Adipose tissue (tissue), 3 donors: Measurements from ENCODE around the gene ARL11. TPM values are rescaled to one million over a fixed set of nuclear protein-coding genes. Genes with fewer than 3 reads are reported as not detected.

Experiments
- H3K27ac ChIP-seq: one replicate; pipeline ENCODE4 v1.5.1; 2013; ENCODE audit warnings: low read depth, low read length
- WGBS, 3 donors: extraction: QIAGEN DNeasy Blood & Tissue Kit; methylation state at CpG; one replicate each; pipeline ENCODE4 v1.1.7; 2013; 5-methylcytosine and 5-hydroxymethylcytosine counted together
- polyA plus RNA-seq, 3 donors: library from polyadenylated mRNA; stranded (reverse); fragments of 200-250 nt; gene quantifications; one replicate each; pipeline ENCODE4 v1.2.3, GENCODE V29; 2013
- donor health status: healthy with polysubstance abuse.
- donor health status: Bipolar disorder and iron deficiency.
- donor health status: healthy.

ARL11 gene
- polyA plus RNA-seq, 3 donors = 0.18 to 4.2 (median 0.80) TPM

DNA sequence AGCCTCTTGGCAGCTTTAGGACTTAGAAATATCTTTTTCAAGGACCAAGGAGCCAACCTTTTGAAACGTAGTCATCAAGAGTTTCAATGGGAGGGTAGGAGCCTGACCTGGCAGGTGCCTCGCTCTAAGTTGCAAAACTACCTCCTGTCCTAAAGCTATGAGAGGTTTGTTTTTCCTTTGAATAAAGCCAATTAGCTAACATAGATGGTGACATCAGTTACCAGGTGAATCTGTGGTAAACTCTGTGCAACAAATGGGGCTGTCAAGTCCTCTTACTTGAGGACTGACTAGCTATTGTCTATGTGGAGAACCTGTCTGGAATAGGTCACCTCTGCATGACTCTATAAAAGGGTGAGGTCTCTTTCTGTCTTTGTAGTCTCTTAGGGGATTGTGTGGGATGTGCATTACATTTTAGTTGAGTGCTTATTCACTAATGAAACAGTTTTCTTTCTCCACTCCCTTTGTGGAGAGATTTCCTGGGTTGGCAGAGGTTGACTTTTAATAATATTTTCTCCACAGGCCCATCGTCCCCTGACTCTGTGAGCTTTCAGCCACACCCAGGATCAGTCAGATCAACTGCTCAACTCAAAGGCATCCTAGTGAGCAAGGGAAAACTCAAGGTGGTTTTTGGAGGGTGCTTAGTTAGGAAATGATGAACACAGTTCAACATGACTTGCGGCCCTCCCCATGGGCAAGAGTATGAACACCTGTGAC lies 9.9 kb downstream of the ARL11 start:
- WGBS, 3 donors = 70 to 92% (median 73%) methylated on average over 4 of the region's 4 CpGs
- H3K27ac ChIP-seq = no peak overlapping the region

DNA sequence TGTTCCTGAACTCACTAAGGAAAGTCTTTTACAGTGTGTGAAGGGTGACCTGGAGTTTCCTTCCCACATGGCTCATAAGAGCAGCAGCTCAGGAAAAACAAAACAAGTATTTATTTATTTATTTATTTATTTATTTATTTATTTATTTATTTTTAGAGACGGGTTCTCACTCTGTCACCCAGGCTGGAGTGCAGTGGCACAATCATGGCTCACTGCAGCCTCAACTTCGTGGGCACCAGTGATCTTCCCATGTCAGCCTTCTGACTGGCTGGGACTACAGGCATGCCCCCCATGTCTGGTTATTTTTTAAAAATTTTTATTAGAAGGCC lies 10.4 kb downstream of the ARL11 start:
- WGBS, 3 donors = 90 to 94% (median 93%) methylated on average over 2 of the region's 2 CpGs
- H3K27ac ChIP-seq = no peak overlapping the region

DNA sequence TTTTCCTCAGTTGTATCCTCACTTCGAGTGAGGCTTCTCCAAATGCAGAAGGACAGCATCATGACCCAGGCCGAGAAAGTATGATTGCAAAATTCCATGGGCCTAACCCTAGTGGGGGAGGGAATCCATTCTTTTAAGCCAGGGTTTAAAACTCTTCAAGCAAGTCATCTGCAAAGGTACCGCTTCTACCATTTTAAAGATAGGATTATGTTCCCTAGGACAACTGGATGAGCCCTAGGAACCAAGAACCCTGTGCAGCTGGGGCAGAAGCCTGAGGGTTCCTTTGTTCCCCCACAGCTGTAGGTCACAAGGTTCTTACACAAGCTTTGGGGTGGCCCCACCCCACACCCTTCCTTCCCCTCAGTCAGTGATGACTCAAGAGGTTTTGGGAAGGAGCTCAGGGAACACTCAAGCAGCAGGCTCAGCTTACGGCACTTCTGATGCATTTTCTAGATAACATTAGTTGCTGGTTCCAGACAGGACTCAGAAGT lies 13.5 kb downstream of the ARL11 start:
- no peak overlapping the region for H3K27ac ChIP-seq
- 54 to 80% (median 62%) methylated on average over 4 of the region's 4 CpGs for WGBS, 3 donors

DNA sequence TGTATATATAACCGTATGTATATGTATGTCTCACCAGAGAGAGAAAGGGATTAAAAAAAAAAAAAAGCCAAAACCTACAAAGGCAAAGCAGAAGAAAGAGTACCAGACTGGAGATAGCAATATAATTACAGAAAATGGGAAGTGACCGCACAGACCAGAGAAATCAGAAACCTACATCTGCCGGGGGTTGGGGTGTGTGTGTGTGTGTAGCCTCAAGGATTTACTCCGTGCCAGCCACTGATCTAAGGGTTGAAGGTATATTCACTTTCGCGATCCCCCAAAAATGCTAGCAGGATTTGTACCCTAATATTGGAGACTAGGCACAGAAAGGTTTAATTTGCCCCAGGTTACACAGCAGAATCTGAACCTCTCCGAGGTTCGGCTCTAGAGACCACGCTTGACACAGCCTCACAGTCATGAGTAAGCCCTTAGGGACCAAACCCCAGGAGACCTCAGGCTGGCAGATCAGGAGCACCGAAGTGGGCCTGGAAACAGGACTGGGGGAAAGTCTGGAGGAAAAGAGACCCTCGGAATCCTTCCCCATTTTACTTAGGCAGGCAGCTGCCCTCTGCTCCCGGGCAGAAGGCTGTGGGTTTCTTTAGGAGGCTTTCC lies 14.8 kb downstream of the ARL11 start:
- 55 to 84% (median 67%) methylated on average over 12 of the region's 12 CpGs for WGBS, 3 donors
- no peak overlapping the region for H3K27ac ChIP-seq

DNA sequence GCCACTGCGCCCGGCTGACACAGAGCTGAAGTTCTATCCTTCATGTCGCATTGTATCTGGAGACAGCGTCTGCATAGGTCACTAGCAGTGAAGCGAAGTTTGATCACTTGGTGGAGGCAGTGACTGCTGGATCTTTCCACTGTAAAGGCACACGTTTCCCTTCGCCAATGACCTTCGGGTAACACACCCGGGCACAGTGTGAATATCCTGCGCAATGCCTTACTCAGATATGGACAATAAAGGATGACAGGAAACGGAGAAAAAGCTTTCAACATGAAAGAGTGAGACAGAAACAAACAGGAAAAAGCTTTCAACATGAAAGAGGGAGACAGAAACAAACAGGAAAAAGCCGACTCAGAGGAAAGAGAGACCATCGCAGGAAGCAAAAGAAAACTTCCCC lies 17.1 kb downstream of the ARL11 start:
- WGBS, 3 donors = 58 to 81% (median 61%) methylated on average over 13 of the region's 13 CpGs

DNA sequence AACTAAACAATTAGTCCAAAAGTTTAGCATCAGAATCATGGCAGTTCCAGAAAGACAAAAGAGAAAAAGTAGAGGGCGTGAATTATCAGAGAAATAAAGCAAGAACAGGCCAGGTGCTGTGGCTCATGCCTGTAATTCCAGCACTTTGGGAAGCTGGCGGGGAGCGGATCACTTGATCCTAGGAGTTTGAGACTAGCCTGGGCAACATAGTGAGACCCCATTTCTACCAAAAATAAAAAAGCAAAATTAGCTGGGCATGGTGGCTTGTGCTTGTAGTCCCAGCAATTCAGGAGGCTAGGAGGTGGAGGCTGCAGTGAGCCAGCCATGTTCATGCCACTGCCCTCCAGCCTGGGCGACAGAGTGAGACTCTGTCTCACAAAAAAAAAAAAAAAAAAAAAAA lies 18.4 kb downstream of the ARL11 start:
- 89 to 99% (median 95%) methylated on average over 4 of the region's 4 CpGs for WGBS, 3 donors
- H3K27ac ChIP-seq = no peak overlapping the region

More for the DNA sequence above, 17.1 kb downstream of the ARL11 start:
- no peak overlapping the region for H3K27ac ChIP-seq

DNA sequence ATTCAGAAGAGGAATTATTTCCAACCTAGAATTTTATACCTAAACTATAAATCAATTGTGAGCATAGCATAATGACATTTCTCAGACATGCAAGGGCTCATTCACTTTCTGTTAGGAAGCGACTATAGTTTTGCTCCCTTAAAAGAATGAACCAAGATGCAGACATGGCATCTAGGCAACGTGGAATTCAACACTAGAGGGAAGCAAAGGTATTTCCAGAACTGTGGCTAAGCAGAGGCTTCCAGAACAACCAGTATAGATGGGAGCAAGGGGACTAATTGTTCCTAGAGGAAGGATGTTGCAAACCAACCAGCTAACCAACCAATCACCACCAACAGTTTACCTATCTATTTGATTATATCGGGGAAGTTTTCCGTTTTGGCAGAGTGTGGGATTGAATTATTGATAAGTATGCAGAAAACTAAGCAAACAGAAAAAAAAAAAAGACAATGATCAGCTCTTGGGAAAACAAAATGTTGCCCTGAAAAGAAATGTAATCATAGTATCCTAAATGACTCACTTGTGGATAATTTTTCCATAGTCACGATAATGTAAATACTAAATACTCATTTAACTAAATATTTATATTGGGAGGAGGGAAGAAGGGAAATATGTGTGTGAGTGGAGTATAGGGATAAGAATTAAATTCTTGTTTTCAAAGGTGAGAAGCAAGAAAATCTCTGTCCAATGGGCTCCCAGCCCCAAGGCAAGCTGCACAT lies 21.1 kb downstream of the ARL11 start:
- WGBS, 3 donors = 43 to 61% (median 61%) methylated on average over 5 of the region's 5 CpGs
- no peak overlapping the region for H3K27ac ChIP-seq

DNA sequence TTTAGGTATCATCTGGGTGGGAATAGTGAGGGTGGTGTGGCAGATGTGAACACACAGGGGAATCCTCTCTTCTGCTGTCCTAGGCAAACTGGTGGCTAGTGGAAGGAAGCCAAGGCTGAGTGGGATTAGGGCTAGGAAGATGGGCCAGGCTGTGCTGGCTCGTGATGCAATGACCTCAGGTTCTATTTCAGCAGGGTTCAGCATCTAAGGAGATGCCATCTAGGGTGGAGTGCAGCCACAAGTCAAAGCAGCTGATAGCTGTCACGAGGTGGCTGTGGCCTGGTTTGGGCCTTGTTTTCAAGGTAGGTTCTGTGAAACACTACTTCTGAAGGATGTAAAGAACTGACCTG lies 21.6 kb downstream of the ARL11 start:
- no peak overlapping the region for H3K27ac ChIP-seq

DNA sequence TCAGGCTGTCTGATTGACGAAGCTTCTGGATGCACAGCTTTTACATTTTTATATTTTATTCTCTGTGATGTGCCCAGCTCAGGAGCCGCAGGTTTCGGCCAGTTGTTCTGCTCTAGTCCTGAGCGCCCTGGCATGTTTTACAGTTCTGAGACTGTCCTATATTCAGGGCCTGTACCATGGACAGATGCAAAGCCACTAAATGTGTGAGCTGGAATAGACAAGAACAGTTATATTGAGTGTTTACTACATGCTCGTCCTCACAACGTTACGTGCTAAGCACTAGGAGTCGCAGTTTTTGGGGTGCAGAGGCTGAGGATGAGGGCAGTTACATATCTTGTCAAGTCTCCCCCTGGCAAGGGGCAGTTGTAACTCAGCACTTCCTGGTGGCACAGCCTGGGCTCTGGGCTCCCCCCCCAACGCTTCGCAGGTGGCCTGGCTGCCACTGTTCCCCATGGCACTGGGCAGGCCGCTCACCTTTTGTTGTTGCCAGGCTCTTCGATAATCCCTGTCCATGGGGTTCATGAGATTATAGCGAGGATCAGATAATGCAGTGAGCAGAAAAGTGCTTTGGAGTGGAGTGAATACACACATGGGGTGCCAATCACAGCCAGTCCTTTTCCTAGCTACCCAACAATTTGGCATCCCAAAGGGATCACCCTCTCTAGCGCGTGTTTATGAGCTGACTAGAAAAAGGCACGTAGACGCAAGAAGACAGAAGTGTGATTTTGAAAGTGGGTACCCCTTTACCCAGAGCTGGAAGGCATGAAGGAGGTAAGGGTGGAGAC lies 23.5 kb downstream of the ARL11 start:
- 79 to 83% (median 81%) methylated on average over 17 of the region's 17 CpGs for WGBS, 3 donors
- no peak overlapping the region for H3K27ac ChIP-seq

More for the DNA sequence above, 21.6 kb downstream of the ARL11 start:
- 87 to 90% (median 88%) methylated on average over 2 of the region's 2 CpGs for WGBS, 3 donors

DNA sequence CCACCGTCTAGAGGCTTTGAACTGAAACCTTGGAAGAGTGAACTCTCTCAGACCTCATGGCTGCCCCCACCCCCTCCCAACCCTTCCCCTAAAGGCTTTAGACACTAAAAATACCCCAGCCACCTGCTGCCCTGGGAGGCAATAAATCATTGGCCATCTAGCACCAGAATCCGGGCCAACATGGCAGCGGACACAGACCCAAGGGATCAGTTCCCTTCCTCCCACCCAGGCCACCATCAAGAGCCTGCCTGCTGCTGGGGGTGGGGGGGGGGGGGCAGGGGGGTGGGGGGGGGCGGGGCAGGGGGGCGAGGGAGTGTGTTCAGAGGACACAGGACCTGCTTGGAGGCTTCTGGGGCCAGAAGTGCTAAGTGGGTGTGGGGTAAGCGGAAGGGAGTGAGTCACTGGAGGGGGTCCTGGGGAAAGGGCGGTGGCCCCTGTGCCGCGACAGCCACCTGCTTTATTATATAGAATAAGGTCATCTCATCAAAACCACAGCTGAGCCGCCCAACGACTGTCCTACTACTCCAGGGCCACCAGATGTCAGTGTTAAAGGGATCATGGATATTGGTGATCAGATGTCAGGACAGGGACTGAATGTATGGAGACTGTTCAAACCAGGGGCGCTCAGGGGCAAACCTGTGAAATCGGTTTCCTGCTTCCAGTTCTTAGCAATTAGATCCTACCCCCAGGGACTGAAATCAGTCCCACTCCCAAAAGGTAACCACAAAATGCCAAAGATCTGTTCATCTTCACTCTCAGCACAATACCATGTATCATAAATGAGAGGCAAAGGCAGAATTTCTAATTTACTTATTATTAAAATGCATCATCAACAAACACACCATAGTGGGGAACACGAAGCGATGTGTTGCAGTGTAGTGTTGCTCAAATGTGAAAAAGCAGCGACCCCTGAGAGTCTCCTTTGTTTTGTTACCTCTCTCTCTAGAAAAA lies 24.3 kb downstream of the ARL11 start:
- 32 to 40% (median 37%) methylated on average over 15 to 16 of the region's 16 CpGs for WGBS, 3 donors
- H3K27ac ChIP-seq = no peak overlapping the region

DNA sequence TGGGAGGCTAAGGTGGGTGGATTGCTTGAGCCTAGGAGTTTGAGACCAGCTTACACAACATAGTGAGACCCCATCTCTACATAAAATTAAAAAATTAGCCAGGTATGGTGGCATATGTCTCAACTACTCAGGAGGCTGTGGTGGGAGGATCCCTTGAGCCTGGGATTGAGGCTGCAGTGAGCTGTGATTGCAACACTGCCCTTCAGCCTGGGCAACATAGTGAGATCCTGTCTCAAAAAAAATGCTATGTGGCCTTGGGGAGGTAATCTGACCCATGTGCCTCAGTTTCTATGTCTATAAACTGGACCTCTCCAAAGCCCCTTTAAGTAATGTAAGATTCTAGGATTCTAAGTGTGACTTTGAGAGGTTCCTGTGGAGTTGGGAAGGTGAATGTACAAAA lies 25.2 kb downstream of the ARL11 start:
- no peak overlapping the region for H3K27ac ChIP-seq

DNA sequence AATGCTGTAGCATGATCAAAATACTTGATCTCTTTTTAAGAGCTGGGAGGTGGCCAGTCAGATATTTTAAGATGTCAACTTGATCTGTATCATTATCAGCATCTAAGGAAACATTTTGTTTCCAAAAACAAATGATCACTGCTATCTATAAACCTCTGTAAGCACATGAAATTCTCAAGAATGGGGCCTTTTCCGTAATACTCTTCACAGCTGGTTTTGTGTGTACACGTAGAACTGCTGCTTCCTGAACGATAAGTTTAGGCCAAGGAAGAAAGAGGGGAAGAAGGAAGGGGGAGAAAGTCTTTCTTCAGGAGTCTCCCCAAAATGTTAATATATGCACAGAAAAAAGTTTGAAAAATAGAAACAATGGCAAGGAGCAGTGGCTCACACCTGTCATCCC lies 25.7 kb downstream of the ARL11 start:
- 67 to 96% (median 78%) methylated on average over 3 of the region's 3 CpGs for WGBS, 3 donors

DNA sequence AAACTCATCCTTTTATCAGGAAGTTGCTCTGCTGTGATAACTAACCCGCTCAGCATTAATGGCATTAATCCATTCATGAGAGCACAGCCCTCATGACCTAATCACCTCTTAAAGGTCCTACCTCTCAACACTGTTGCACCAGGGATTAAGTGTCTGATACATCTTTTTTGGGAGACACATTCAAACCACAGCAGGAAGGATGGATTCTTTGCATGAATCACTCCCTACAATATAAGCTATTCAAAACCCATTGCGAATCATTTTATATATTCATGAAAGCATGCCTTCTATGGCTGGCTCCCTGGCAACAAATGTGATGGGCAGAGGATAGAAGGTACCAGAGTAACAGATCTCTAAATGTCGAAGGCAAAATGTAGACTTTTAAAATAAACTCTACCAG lies 27.6 kb downstream of the ARL11 start:
- WGBS, 3 donors = 88 to 93% (median 91%) methylated on average over 3 of the region's 3 CpGs

More for the DNA sequence above, 25.7 kb downstream of the ARL11 start:
- no peak overlapping the region for H3K27ac ChIP-seq

DNA sequence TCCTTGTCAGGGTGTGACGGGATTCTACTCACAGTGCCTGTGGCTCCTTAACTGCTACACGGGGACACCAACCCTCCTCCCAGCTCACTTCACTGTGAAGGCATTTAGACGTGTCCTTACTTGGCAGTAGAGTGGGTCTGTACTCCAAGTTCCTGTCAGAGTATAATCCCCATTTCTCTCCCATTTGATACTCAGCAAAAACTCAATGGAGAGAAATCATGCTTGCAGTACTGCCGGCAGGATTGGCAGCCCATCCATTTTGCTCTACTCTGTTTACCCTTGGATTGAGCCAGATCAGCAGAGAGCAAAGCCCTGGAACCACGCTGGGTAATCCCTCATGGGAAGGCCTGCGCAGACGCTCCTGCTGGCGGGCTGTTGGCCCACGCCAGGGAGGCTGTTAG lies 28.9 kb downstream of the ARL11 start:
- 81 to 84% (median 82%) methylated on average over 9 of the region's 9 CpGs for WGBS, 3 donors
- no peak overlapping the region for H3K27ac ChIP-seq

More for the DNA sequence above, 27.6 kb downstream of the ARL11 start:
- no peak overlapping the region for H3K27ac ChIP-seq

DNA sequence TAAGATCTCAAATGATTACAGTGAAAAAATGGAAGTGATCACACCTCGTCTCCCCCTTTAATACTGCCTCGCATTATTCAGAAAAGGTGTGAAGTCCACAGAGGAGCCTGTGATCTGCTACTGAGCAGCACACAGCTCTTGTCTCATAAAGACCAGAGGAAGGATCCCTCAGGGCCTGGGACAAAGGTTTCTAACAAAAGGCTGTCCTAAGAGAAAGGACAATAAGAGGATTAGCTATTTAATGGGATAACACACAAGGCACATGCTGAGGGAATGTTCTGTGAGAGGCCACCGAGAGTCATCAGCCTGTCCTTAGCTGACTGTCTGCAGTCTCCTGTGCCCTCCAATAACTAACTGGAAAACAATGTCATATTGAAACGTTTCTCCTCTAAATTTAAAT lies 36.3 kb downstream of the ARL11 start:
- H3K27ac ChIP-seq = no peak overlapping the region
- WGBS, 3 donors = 83 to 91% (median 87%) methylated on average over 4 of the region's 4 CpGs

DNA sequence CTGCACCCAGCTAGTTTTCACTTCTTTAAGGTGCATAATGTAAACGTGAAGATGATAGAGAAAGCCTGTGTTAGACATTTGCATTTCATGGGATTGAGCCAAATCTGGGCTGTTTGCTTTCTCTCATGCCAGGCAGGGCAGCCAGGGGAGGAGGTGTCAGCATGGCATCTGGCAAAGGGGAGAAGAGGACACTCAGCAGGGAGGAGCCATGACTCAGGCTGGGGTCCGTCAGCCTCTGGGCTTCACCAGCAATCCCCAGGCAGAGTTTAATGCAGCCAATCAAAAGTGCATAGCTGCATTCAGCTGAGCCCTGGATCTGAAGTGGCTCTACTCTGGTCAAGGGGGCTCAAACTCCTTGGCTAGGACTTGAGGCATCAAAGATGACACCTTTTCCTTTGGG lies 39.5 kb downstream of the ARL11 start:
- WGBS, 3 donors = 62 to 83% (median 77%) methylated on average over 2 of the region's 2 CpGs

DNA sequence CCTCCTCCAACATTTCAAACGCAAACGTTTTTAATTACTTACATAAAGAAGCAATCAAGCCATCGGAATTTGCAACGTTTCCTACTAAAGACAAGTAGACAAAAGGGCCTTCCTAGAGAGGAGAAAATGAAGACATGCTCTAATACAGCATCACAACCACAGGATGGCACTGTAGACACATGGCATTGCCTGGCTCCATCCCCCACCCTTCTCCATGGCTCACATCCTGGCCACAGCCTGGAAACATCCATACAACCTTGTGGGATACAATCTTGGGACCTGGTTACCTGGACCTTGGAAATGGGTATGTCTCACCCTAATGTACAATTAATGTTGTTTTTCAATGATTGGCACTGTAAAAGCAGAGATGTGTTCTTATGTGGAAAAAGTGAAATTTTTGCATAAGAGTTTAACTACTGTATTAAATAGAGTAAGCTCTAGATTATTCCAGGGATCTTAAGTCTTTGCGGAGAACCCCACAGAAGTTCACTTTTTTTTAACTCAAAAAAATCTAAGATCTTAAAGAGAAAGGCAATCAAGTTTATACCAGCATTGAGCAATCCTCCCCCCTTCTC lies 41.5 kb downstream of the ARL11 start:
- H3K27ac ChIP-seq = no peak overlapping the region
- 46 to 69% (median 59%) methylated on average over 5 of the region's 5 CpGs for WGBS, 3 donors

More for the DNA sequence above, 39.5 kb downstream of the ARL11 start:
- H3K27ac ChIP-seq = no peak overlapping the region
